GM18502 (cell line): ENCODE data around the gene VPS13A.
A peak's percentile ranks its signal among the peaks of the same experiment; 100 is the strongest.

Experiments
- ATAC-seq: cut with Tn5 transposase; IDR thresholded peaks from one replicate; pipeline ENCODE4 v1.9.1; 2021; ENCODE audit warnings: mild to moderate bottlenecking; ENCODE audit not compliant: unreplicated experiment, poor library complexity

VPS13A gene

DNA sequence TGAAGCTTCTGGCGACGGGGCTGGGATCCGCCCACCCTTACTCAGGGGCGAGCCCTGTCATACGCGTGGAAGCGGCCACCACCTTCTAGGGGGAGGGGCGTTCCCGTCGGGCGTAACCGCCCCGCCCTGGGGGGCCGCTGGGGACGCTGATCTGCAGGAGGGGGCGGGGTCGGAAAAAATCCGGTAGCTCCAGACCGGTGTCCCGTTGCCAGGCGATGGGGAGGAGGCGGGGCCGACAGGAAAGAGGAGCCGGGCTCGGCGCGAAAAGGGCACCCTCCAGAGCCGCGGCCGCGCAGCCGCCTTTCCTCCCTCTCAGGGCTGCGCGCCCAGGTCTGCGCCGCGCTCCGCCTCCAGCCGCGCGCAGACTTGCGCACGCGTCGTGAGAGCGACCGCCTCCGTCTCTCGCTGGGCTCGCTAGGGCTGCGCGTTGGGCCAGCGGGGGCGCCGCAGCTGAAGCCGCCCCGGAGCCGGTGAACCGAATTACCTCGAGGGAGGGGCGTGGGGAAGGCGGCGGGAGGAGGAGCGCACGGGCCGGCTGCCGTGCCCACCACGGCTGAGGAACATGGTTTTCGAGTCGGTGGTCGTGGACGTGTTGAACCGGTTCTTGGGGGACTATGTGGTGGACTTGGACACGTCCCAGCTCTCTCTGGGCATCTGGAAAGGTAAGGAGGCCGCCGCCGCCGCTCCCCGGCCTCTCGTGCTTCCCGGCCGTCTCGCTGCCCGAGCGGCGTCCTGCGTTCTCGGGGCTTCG is at the start of gene VPS13A:
Gene VPS13A (plus strand): TSS at position 392 of the 751 bp plus-strand sequence. CDS start 171 bp downstream, at position 563.
- ATAC-seq, result peak; percentile 82

DNA sequence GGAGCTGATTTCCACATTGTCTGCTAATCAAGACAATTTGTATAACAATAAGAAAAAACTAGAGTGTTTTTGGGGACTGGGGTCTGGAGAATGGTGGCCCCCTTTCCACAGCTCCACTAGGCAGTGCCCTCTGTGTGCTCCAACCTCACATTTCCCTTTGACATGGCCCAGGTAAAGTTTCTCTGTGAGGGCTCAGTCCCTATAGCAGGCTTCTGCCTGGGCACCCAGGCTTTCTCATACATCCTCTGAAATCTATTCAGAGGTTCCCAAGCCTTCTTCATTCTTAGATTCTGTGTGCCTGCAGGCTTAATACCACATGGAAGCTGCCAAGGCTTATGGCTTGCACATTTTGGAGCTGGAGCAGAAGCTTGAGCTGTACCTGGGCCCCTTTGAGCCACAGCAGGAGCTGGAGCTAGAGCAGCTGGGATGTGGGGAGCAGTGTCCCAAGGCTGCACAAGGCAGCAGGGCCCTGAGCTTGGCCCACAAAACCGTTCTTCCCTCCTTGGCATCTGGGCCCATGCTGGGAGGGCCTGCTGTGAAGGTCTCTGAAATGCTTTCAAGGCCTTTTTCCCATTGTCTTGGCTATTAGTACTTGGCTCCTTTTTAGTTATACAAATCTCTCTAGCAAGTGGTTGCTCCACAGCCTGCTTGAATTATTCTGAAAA is 49.1 kb upstream of the VPS13A start:
- ATAC-seq, result no peak

DNA sequence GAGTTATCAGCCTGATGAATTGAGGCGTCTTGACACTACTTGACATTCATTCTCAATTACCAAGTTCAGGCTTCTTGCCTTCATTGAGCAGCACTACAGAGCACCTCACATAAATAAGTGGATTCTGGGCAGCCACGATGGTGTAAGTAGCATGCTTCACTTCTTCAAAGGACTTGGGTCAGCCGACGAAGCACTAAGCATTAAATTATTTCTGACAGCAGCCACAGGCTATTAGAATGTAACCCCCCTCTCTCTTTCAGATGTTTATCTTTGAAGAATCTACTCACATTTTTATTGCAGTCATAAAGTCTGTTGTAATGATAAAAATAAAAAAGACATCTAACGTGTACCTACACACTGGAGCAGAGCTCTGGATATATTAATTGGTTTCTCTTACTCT is 45.9 kb upstream of the VPS13A start:
- no peak for ATAC-seq

DNA sequence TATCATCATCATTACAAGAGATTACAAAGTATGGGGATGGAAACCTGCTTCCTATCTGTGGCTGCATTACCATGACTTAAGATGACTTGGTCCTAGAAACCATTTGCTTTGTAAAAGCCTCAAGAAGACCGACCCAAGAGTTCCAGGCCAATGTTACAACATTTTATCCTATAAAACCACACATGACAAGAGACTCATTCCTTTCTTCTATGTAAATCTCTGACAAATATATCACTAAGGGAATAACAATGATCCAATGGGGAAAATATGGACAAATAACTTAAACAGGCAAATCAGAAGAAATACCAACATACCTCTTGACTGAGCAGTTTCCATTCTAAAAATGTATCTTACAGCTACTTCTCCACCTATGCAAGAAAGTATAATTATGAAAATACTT is 44.3 kb upstream of the VPS13A start:
- no peak for ATAC-seq

DNA sequence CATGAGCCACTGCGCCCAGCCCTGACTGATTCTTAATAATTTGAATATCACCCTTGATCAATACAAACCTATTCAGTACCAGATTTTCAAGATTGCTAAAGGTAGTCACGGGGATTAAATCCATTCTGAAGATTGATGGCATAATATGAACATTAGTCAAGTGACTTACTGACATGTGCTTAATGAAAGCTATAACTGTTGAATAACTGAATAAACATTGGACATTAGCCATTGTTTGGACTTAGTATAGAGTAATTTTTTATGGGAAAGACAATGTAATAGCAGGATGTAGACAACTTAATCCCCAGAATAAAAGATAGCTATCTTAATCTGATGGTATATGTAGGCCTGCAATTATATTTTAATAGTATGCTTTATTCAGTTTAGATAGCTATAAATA is 35.0 kb upstream of the VPS13A start:
- no peak for ATAC-seq

DNA sequence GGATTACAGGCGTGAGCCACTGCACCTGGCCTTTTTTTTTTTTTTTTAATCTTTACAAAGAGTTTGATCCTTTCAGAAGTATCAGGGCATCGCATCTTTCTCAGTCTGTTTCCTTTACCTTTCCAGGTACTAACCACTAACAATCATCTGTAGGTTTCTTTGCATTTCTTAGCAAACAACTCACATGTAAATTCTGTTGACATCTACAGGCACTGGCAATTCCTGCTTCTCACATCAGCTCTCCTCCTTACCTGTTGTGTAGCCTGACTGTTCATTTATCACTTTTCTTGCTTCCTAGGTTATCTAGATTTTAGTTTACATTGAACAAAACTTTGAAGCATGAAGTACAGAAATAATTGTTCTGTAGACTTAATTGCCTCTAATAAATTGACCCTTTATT is 27.5 kb upstream of the VPS13A start:
- ATAC-seq, result no peak

DNA sequence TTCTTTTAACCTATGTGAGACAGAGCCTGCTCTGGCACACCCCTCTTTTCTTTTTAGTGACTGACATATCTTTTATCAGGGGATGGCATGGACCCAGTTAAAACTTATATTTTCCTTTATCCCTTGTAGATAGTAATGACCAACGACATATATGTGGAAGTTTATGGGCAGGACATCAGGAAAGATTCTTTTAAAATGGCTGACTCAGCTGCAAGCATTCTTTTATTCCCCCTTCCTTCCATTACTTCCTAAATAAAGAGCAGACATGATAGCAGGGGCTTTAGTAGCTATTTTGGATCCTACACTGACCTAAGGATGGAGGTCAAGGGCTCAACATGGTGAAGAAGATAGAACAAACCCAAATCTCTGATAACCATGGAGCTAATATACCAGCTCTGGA is 25.0 kb upstream of the VPS13A start:
- no peak for ATAC-seq

DNA sequence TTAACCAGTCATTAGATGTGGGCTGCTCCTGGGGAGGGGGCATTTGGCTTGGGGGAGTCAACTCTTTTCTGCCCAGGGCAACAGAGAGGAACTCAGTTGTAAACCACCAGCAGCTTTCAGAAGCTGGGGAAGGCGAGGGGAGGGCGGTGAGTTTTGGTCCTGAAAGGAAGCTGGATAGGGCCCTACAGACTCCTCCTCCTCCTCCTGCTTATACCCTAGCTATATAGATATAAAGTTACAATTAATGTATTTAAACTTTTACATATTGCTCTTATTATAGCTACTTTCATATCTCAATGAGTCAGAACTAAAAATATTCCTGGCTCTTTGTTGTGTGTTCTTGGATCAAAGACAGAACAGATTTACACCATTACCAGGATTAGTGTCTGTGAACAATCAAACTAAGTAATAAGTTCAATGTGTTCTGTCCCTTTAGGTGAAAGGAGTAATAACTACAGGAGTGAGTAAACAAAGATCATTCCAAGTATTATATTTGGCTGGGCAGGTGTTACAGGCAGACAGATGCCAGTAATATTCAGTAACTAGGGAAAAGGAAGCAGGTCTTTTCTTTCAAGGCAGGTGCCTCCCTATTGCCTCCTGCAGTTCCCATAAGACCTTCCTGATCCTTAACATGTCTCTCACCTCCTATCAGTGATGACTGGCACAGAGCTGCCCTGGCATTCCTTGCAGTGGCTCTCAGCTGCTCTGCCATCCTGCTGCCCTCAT is 20.5 kb upstream of the VPS13A start:
- ATAC-seq, result no peak

DNA sequence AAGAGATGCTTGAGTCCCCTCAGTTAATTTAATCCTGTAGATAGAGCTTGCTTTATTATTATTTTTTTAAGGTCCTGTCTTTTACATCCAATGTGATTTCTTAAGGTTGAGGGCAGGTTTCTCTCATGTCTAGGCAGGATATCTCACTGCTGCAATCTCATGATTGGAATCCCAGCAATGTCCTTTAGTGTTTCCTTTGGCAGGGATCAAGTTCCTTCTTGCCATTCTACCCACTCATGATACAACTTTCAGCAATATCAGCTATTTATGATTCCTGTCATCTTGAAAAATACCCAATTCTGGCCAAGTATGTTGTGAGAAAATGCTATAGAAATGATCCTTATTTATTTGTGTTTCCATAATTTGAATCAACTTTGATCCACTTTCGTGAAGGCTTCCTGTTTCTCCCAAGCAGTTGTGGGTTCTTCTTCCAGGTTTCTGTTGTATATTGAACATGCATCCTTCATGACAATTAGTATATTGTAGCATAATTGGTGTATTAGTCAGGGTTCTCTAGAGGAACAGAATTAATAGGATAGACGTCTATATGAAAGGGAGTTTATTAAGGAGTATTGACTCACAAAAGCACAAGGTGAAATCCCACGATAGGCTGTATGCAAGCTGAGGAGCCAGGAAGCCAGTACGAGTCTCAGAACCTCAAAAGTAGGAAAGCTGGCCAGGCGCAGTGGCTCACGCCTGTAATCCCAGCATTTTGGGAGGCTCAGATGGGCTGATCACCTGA is 18.4 kb upstream of the VPS13A start:
- ATAC-seq, result no peak

DNA sequence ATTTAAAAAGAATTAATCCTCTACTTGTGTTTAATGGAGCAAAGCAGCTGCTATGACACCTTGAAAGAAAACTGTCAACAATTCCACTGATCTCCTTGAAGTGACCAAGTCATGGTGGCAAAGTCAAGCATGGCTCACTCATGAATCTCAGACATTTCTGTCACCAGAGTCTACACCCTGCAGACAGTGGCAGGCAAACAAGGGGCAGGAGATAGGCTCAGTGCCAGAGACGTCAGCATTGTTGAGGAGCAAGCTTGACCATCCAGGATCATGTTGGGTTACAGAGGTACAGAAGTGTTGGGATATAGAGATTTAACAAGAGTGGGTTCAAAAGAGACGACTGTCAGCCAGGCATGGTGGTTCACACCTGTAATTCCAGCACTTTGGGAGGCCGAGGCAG is 16.1 kb upstream of the VPS13A start:
- ATAC-seq, result no peak

DNA sequence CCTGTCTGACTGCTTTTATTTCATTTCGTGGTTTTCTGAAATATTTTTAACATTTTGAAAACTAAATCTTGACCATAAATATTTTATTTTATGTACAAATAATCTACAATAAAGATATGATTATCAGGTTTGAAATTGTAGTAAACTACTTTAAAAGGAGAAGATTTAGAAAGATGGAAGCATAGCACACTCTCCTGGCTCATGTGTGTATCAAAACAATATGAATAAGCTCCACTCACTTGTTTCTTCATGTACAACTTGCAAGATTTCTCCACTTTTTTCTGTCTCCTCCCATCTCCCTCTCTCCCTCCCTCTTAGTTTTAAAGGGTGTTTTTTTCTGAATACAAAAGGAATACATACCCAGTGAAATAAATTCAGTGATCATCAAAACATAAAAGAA is 15.4 kb upstream of the VPS13A start:
- no peak for ATAC-seq

DNA sequence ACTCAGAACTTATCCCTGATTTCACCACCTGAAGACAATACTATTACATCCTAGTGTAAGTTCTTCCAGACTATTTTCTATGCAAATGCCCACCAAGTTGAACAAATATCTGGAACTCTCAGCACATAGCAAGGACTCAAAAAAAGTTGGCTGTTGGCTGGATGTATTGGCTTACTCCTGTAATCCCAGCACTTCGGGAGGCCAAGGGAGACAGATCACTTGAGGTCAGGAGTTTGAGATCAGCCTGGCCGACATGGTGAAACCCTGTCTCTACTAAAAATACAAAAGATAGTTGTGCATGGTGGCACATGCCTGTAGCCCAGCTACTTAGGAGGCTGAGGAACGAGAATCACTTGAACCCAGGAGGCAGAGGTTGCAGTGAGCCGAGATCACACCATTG is 15.0 kb upstream of the VPS13A start:
- no peak for ATAC-seq

DNA sequence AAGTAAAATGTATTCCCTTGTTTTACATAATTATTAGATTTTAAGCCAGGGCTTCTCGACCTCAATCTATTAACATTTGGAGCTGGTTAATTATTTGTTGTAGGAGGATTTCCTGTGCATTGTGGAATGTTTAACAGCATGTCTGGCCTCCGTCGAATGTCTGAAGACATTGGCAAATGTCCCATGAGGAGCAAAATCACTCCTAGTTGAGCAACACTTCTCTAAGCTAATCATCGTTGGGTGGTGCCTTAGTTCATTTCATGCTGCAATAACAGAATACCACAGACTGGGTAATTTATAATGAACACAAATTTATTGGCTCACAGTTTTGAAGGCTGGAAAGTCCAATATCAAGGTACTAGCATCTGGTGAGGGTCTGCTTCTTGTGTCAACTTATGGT is 13.4 kb upstream of the VPS13A start:
- ATAC-seq, result no peak

DNA sequence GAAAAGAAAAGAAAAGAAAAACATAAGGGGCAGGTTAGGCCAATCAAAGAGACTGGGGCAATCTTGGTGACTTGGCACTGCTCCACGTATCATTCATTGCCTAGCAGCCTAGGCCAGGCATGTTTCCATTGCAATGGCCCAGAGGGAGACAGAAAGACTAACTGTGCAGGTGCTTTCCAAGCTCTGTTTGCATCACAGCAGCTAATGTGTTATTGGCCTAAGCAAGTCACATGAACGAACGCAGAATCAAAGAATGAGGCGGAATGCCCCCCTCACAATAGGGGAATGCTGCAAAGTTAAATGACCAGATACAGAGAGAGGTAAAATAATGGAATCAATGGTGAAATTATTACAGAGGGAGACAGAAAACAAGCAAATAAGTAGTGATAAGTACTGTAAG is 11.1 kb upstream of the VPS13A start:
- ATAC-seq, result no peak

DNA sequence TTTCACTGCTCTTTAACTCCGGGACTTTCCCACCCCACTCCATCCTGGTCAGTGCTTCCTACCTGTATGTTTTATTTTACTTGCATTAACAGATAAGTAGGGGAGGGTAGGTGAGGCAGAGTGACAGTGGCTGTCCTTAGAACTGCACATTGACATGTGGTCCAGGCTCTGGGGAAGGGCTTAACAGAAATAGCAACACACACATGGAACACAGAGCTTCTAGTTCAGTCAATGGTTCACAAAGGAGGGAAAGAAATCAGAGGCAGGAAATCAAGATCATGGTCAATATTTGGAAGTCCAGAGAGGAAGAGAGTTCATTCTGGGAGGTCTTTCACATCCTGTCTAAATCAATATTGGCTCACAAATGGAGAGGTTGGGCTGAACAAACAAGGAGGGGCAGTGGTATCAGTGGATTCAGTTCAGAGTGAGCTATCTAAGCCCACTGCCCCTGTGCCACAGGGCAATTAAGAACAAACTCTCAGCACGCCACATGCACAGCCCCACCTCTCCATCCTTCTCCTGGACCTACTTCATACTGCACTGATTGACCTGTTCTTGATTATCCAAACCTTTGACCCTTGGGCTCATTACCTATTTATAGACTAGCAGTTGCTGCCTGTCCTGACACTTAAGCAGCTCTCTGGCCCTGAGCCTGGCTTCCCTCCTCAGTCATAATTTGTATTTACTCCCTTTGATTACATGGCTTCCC is 6.2 kb upstream of the VPS13A start:
- ATAC-seq, result no peak

DNA sequence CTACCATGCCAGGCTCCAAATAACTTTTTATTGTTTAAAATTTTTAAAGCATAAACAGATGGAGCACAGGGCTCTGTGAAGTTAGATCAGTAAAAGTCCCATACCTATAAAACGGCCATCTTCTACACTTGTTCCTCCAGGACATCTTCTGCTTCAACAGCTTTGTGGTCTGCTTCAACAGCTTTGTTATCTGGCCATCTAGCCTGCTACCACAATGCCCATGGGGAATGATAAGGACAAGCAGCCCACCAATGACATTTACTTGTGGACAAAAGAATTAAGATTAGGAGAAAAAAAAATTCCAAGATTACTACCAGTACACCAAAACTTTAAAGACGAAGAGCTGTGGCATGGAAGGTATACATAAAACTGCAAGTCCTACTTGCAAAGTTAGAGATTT is 2.2 kb upstream of the VPS13A start:
- no peak for ATAC-seq

DNA sequence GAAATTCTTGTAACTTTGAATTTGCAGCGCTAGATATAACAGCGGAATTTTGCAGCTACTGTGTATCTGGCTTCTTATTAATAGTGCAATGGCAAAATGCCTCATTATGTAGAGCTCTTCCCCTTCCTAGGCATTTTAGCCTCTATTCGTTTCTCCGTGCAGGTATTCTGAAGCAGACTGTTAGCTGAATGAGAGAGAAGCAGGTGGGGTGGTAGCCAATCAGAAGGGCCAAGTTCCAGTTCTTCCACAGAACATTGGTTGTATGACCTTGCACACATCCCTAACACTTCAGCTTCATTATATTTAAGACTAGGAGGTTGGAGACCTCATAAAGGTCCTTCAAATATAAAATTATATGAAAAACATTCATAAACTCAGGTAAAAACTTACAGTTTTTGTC is 1.2 kb upstream of the VPS13A start:
- ATAC-seq, result no peak

DNA sequence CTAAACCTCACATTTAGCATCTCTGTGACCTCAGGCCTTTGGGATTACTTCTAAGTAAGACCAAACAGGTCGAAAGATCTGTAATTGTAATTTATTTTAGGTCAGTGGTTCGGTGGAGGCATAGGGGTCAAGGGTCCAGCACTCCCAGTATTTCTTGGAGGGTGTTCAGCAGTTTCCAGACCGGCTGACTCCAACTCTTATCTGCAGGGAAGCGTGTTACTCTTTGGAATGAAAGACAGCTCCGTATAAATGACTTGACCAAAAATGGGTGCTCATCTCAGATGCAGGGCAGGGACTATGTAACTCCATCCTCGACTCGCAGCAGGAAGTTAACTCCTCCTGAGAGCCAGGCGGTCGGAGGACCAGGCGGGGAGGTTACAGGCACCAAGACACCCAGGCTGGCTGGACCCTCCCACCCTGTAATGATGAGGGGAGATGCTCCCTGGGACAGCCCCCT is 620 bp upstream of the VPS13A start:
- ATAC-seq, result no peak

DNA sequence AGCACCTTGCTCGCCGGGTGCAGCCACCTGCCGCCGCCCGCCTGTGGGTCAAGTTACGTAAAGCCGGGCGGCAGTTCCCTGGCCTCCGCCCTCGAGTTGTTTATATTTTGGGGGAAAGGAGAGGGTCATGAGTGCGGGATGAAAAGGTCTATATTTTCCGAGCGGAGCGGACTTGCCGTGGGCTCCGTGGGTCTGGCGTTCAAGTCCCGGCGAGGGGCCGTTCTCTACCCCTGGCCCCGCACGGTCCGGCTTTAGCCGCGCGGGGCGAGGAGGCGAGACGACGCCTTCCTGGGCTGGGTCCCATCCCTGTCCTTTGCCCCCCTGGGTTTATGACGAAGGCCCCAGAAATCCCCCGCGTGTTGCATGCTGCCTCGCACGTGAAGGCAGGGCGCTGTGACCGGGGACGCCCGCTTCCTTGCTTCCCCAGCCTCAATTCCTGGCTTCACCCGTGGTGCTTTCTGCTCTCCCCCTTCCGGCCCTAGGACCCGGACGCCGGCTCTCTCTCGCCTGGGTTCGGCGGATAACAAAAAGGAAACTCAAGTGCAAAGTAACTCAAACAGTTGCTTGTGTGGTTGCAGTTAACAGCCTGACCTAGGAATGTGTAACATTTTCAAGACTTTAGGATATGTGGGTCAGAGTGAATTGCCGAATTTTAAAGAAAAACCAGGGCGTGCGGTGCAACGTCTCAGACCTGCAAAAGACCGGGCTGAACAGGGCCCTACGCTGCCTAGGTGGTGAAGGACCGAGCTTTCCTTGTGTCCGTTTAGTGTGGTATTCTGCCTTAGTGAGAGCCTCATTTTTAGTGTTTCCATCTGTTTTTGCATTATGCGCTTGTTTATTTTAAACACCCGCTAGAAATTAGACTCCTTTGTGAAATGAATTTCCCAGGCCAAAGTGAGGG is 810 bp downstream of the VPS13A start:
- ATAC-seq, result peak; percentile 22
